ENCODE results near the gene SULT1C2. TPM values are rescaled to one million over a fixed set of nuclear protein-coding genes. Genes with fewer than 3 reads are reported as not detected.
"Not testable (repeated sequence)": the region's sequence is repeated elsewhere in the genome, so short reads cannot be mapped to it uniquely, and the experiment has no call there.

Gene SULT1C2
- total RNA-seq, 2 experiments from 2014 or later = not detected

DNA sequence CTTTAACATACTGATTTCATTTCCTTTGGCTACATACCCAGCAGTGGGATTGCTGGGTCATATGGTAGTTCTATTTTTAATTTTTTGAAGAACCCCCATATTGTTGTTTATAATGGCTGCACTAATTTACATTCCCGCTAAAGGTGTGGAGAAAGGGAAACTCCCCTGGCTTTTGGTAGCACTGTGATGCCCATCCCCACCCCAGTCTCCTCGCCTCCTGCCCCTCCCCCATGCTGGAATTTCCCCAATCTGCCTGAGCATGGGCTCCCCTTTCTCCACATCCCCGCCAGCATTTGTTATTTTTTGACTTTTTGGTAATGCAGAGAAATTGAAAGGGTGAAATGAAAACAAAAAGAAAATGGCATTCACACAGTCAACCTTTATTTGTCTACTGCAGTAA, 59.1 kb downstream of the SULT1C2 start:
- CTCF ChIA-PET = no interaction called here
- POLR2A ChIA-PET = no interaction called here

DNA sequence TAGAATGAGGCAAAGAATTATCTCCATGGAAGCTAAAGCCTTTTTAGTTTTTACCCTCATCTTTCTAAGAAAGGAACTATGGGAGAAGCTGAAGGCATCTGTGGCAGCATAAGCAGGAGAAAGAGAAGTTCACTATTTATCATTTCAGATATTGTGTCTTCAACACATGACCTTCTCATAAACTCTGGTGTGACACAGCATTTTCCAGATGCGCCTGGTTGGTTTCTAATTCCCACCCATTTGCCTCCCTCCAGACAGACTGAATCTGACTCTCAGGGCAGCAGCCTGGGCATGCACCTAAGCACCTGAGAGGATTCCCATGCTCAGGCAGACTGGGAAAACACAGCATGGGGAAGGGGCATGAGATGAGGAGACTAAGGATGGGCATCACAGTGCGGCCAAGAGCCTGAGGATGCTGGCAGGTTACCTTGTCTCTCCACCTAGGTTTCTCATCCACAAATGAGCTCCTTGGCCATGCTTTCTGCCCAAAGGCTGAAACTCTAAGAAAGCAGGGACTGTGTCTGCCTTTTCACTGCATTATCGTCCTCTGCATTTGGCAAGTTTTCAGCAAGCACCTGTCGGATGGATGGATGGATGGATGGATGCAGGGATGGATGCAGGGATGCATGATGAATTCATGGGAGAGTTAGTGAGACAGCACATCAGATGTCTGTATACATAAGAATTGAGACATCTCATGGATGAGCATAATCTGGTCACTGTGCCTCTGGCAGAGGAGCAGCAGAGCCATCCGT, 60.3 kb downstream of the SULT1C2 start:
- CTCF ChIA-PET = no interaction called here
- POLR2A ChIA-PET = no interaction called here

DNA sequence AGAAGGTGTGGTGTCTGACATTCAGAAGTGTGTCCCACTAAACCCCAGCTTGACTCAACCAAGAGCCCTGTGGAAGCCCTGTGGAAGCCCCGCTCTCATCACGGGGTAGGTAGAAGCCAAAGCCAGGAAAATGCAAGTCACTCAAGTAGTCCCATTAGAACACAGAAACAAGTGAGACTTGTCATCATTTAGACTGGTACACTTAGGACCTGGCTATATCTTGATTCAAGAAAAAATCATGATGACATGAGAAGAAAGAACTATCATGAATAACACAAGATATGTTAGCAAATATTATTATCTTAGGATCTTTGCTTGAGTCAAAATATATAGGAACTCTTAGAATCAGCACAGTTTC, 60.9 kb downstream of the SULT1C2 start:
- POLR2A ChIA-PET = no interaction called here
- CTCF ChIA-PET = no interaction called here

DNA sequence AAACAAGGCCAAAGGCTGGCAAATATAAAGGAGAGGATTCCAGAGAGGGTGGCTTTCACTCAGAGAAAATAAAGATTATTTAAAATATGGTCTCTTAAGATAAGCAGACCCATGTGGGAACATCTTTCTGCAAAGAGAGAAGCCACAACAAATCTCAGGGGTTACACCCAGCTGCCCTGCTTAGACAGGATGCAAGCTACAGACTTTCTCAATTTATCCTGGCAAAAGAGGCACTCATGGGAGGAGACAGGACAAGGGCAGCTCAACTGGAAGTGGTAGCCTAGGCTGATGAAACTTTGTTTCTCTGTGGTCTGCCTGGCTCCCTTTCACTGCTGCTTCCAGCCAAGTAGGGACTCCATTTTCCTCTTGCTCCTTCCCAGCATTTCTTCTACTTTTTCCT, 63.2 kb downstream of the SULT1C2 start:
- ChIA-PET POLR2A (no interaction called here), CTCF (no interaction called here)

DNA sequence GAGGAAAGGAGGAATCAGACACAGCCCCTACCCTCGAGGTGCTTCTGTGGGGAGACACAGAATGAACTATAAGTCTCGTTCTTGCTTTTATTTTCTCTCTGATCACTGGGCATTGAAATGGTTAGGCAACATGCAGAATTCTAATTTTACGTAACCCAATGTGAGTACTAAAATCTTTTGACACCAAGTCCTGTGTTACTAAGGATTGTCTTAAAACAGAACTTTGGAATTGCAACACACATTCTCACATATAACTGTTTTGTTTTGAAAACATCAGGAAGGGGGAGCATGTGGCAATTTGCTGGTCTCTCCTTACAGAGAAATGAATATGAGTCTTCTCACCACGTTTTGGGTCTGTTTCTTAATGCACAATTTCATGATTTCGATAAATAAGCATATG, 65.4 kb downstream of the SULT1C2 start:
- POLR2A ChIA-PET = no interaction called here
- CTCF ChIA-PET = interaction anchor here (1.2 to 1.8 kb wide), 2 partner anchors 42 to 230 kb away, joined by 3 to 4 read pairs; no protein-coding TSS in a partner anchor

DNA sequence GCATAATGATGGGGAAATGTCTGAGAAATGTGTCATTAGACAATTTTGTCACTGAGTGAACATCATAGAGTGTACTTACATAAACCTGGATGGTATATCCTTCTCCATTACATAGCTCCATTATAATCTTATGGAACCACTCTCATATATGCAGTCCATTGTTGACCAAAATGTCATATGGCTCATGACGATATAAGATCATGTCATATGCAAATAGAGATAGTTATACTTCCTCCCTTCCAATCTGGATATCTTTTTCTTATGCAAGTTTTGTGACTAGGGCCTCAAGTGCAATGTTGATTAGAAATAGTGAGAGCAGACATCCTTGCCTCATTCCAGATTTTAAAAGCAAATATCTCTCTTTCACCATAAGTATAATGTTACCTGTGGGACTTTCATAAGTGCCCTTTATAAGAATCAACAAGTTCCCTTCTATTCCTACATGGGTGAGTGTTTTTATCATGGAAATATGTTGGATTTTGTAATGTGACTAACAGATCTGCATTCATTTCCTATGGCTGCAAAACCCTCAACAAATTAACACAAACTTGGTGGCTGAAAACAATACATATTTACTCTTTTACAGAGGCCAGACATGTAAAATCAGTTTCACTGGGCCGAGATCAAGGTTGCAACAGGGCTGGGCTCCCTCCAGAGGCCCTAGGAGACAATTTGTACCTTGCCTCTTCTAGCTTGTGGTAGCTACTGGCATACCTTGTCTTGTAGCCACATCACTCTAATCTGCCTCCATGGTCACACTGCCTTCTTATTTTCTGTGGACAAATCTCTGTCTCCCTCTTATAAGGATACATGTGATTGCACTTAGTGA, 67.4 kb downstream of the SULT1C2 start:
- ChIA-PET POLR2A (no interaction called here), CTCF (no interaction called here)

DNA sequence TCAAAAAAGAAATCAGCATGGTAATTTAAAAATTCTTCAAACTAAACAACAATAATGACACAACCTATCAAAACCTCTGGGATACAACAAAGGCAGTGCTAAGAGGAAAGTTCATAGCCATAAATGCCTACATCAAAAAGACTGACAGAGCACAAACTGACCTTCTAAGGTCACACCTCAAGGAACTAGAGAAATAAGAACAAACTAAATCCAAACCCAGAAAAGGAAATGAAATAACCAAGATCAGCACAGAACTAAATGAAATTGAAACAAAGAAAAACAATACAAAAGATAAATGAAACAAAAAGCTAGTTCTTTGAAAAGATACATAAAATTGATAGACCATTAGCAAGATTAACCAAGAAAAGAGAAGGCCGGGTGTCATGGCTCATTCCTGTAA, 70.6 kb downstream of the SULT1C2 start:
- POLR2A ChIA-PET, CTCF ChIA-PET: not testable (repeated sequence)

Other genes with a start within 250 kb of the SULT1C2 start
- gene SULT1C3, start 48.9 kb upstream of the SULT1C2 start, total RNA-seq = not detected
- gene SULT1C4, start 89.1 kb downstream of the SULT1C2 start, total RNA-seq = not detected
- 10 to 100 TPM; 33.5 to 42.6 TPM for gene GCC2, start 160.3 kb downstream of the SULT1C2 start, total RNA-seq
- 10 to 100 TPM; 47.4 to 52.2 TPM for gene LIMS1, start 245.6 kb downstream of the SULT1C2 start, total RNA-seq